ENCODE data around the gene ETNPPL. TPM values are rescaled to one million over a fixed set of nuclear protein-coding genes. Genes with fewer than 3 reads are reported as not detected.

Gene ETNPPL
- 0.18 TPM in 1 of 2 replicates, not detected in the other for total RNA-seq

DNA sequence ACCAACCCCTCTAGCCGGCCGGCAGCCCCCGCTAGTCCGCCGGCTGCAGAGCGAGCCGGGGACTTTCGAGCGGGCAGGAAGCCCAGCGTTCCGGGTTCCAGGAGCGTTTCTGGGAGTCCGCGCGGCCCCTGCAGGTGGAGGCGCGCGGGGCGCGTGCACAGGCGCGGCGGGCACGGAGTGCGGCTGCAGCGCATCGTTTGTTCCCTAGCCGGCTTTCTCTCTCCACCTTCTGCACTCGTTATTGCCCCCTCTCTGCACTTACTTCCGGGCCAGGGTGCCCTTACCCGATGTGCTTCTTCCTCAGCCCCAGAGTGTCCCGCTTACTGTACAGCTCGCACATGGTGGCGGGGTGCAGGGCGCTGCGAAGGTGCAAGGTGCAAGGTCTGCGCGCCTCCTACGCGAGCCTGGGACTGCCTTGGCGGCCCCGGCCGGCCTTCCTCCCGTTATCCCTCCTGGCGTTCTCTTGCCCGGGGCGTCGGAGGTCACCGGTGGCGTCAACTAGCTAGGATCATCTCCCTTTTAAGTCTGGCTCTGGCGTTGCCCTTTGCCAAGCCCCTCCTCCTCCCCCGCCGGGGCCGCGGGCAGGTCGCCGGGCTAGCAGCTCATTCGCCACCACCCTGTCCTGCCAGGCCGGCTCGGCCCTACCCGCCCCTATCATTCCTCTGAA lies at the start of gene ETNPPL:
Gene ETNPPL, minus strand, starts transcription at position 495 of the 667 bp plus-strand sequence. Its CDS starts 155 bp downstream, at position 340.

Other genes with a start within 250 kb of the ETNPPL start
- gene RPL34, start 142.5 kb downstream of the ETNPPL start, total RNA-seq: 982 and 1,223 TPM in 2 replicates
- 240 and 263 TPM in 2 replicates for gene OSTC, start 112.5 kb downstream of the ETNPPL start, total RNA-seq

All from endothelial cell of coronary artery (primary cell).